Astrocyte of the spinal cord (primary cell): ENCODE measurements around the gene OCSTAMP.

Source experiments
- DNase-seq: peaks from one replicate; pipeline ENCODE4 v3.0.0; 2011; ENCODE audit warnings: low read depth, low spot score
- H3K4me3 ChIP-seq: 2 replicates; pipeline ENCODE4 v1.5.1; 2011; ENCODE audit warnings: low read depth, mild to moderate bottlenecking, low read length, moderate library complexity
- in situ Hi-C: cut with HindIII; loops from 2 replicates; pipeline ENCODE4 v1.10.0; 2017; ENCODE audit warnings: low sequenced_read_pairs
- TF ChIP-seq, protein P1 (sequence below): IDR thresholded peaks from 2 replicates; pipeline ENCODE4 v1.5.1; 2012; ENCODE audit warnings: low read depth, mild to moderate bottlenecking, low read length, inconsistent platforms

Gene OCSTAMP, protein sequence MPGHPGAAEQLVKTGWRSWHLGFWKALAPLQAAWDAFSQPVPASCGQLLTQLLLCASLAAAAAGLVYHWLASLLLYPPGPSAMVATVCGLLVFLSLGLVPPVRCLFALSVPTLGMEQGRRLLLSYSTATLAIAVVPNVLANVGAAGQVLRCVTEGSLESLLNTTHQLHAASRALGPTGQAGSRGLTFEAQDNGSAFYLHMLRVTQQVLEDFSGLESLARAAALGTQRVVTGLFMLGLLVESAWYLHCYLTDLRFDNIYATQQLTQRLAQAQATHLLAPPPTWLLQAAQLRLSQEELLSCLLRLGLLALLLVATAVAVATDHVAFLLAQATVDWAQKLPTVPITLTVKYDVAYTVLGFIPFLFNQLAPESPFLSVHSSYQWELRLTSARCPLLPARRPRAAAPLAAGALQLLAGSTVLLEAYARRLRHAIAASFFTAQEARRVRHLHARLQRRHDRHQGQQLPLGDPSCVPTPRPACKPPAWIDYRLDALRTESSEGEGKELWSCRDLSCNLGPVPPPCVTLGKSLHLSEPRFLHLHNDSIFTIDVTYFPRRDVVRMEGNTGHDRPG

DNA sequence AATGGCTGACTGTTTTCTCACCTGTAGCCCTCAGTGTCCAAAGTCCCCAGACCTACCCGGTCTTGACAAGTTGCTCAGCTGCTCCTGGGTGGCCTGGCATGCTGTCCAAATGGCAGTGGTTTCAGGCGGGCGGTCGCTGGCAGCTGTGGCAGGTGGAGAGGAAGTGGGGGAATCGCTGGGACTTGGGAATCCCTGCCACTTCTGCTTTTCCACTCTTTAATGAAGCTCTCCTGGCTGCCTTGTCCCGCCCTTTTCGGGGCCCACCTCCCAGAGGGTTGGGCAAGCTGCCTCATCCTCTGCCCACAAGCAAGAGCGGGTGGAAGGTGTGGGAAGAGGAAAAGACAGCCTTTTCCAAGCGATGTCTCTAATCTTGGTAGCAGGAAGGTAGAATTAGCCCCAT, at the start of gene OCSTAMP:
Gene OCSTAMP, minus strand, starts transcription at position 194 of the 400 bp plus-strand sequence. Its CDS starts 94 bp downstream, at position 100.
- in situ Hi-C loops, result no loop called here
- TF ChIP-seq, protein P1, sequence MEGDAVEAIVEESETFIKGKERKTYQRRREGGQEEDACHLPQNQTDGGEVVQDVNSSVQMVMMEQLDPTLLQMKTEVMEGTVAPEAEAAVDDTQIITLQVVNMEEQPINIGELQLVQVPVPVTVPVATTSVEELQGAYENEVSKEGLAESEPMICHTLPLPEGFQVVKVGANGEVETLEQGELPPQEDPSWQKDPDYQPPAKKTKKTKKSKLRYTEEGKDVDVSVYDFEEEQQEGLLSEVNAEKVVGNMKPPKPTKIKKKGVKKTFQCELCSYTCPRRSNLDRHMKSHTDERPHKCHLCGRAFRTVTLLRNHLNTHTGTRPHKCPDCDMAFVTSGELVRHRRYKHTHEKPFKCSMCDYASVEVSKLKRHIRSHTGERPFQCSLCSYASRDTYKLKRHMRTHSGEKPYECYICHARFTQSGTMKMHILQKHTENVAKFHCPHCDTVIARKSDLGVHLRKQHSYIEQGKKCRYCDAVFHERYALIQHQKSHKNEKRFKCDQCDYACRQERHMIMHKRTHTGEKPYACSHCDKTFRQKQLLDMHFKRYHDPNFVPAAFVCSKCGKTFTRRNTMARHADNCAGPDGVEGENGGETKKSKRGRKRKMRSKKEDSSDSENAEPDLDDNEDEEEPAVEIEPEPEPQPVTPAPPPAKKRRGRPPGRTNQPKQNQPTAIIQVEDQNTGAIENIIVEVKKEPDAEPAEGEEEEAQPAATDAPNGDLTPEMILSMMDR, result no peak
- DNase-seq, result no peak
- H3K4me3 ChIP-seq, result no peak within 1 kb of the TSS

DNA sequence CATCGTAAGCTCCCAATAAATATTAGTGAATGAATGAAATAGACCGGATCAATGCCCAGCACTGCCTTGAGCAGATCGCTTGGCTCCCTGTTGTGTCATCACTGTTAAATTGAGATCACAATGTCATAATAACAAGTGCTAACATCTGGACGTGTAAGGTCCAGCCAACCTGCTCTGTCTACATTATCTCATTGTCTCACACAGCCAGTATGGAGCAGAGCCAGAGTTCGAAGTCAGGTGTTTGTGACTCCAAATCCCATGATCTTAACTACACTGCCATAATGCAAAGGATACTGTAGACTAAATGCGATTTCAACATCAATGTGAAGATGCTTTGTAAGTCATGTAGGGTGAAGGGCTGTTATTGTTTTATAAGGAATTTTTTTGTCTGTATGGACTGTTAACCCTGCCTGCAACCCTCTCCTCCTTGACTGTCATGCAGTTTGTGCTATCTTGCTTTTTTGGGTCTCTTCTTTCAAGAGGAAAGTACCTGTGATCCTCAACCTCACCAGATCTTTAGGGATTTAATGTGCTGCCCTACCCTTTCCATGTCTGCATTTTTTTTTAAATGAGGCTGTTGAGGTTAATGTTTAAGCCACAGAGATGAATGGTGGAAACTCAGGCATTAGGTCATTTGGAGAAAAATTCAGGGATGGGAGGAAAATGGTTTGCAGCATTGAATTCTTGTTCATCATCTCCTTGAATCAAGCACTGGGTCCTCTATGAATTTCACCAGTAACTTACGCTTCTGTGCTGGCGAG, 49.0 kb upstream of the OCSTAMP start:
- DNase-seq, result no peak
- TF ChIP-seq, protein P1, result no peak
- in situ Hi-C loops, result no loop called here
- H3K4me3 ChIP-seq, result no peak overlapping the region

DNA sequence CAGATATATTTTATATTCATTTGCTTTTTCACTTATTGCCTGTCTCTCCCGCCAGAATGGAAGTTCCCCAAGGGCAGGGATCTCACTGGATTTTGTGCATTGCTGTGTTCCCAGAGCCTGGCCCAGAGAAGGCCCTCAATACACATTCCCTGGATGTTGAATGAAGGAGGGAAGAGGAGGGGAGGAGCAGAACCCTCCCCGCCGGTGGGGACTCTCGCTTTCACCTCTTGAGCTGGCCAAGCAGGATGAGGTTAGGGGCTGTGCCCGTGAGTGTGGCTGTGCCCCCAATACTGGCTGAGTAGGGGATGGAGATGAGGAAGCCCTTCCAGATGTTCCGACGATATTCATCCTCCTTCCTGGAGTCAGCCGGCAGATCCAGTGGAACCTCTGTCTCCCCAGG, 45.5 kb upstream of the OCSTAMP start:
- in situ Hi-C loops, result no loop called here
- no peak overlapping the region for H3K4me3 ChIP-seq
- TF ChIP-seq, protein P1, result no peak
- DNase-seq, result no peak

DNA sequence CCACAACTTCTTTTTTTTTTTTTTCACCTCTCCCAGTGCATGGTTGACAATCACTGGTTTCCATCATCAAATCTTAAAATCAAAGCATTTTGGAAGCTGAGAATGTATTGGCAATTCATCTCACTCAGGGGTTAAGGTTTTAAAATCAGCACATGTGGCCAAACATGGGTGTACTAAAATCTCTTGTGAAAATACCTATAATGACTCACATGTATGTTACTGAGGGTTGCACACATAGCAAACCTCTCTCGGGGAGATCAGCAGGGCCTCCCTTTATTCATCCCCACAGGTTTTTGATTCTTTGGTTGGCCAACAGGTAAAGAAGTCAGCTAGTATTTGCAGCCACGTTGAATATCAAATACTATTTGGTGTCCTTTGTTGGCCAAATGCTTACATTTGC, 44.3 kb upstream of the OCSTAMP start:
- H3K4me3 ChIP-seq, result no peak overlapping the region
- TF ChIP-seq, protein P1, result no peak
- no peak for DNase-seq
- in situ Hi-C loops, result no loop called here

DNA sequence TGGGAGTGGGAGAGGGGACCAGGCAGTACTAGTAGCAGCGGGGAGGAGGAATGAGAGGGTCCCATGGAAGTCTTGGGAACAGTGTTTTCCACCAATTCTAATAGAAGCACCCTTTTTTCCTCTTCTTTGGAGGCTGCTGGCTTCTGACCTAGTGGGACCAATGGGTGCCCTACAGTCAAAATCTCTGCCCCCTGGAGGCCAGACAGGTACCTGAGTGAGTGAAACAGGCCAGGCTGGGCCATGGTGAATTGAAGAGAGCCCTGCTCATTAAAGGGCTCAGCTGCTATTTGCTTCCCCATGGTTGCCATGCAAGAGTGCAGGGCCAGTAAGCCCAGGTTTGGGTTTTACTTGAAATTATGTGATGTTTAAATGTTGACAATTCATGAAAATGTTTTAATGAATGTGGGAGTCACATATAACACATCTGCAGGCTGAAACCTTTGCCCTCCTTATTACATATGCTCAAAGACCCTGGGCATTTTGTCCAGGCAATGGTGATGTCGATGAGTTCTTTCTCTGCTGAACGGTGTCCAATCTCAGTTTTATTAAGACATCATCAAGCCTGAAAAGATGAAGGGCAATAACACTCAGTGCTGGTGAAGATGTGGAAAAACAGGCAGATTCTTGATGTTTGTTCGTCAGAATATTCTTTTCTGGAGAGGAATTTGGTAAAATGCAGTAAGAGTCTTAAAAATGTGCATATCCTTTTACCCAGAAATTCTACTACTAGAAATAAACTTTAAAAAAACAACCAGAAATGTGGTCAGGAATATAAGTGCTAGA, 42.3 kb upstream of the OCSTAMP start:
- TF ChIP-seq, protein P1, result no peak
- in situ Hi-C loops, result no loop called here
- DNase-seq, result no peak
- no peak overlapping the region for H3K4me3 ChIP-seq

DNA sequence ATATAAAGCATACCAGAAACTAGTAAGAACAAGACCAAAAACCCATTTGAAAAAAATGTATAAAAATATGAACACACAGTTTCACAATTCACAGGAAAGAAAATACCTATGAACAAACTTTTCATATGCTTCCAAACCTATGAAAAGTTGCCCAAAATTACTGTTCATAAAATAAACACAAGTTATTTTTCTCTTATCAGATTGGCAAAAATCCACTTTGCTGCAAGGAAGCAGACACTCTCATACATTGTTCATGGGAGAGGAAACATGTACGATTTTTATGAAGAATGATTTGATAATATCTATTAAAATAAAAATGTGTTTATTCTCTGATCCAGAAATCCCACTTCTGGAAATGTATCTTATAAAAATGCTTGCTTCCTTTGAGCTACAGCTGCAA, 40.0 kb upstream of the OCSTAMP start:
- TF ChIP-seq, protein P1, result no peak
- no peak for DNase-seq
- H3K4me3 ChIP-seq, result no peak overlapping the region
- in situ Hi-C loops, result no loop called here
